AG09309 (cell line): ENCODE results near the gene PTPN7.

Experiments
- DNase-seq: peaks from one replicate; pipeline ENCODE4 v3.0.0-alpha.2; 2010; ENCODE audit warnings: low read depth
- H3K4me3 ChIP-seq: 2 replicates; pipeline ENCODE4 v1.5.1; 2011; ENCODE audit warnings: mild to moderate bottlenecking, low read depth, low read length, moderate library complexity; ENCODE audit not compliant: control insufficient read depth
- TF ChIP-seq, protein P1 (sequence below): IDR thresholded peaks from 2 replicates; pipeline ENCODE4 v1.5.1; 2011; ENCODE audit warnings: mild to moderate bottlenecking, low read depth, low read length, inconsistent platforms; ENCODE audit not compliant: insufficient read depth, control insufficient read depth; ENCODE audit errors: missing control alignments

PTPN7 gene

DNA sequence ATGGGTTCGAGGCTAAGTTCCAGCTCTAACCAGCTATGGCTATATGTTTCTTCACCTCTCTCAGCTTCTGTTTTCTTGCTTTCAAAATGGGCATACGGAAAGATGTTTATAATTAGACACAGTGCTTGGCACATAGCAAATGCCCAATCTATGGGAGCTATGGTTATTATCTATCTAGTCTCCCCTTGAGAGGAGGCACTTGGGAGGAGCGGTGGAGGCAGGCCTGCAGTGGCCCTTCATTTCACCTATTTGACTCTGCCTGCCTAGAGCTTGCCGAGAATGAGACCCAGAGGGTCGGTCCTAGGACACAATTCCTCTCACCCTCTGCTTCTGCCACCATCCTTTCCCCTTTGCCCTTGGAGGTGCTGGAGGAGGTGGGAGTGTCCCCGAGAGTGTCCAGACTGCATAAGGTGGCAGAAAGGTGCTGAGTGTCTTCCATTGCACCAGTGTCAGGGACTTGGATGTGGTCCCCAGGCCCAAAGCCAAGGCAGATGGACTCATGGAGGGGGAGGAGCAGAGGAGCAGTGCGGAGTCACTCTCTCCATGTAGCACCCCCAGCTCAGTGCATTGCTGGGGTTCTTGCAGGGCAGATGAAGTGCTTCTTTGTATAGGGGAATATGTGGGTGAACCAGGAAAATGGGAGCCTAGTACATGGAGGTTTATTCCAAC lies 42.2 kb upstream of the PTPN7 start:
- H3K4me3 ChIP-seq, result no peak overlapping the region
- TF ChIP-seq, protein P1, sequence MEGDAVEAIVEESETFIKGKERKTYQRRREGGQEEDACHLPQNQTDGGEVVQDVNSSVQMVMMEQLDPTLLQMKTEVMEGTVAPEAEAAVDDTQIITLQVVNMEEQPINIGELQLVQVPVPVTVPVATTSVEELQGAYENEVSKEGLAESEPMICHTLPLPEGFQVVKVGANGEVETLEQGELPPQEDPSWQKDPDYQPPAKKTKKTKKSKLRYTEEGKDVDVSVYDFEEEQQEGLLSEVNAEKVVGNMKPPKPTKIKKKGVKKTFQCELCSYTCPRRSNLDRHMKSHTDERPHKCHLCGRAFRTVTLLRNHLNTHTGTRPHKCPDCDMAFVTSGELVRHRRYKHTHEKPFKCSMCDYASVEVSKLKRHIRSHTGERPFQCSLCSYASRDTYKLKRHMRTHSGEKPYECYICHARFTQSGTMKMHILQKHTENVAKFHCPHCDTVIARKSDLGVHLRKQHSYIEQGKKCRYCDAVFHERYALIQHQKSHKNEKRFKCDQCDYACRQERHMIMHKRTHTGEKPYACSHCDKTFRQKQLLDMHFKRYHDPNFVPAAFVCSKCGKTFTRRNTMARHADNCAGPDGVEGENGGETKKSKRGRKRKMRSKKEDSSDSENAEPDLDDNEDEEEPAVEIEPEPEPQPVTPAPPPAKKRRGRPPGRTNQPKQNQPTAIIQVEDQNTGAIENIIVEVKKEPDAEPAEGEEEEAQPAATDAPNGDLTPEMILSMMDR, result no peak
- DNase-seq, result no peak

DNA sequence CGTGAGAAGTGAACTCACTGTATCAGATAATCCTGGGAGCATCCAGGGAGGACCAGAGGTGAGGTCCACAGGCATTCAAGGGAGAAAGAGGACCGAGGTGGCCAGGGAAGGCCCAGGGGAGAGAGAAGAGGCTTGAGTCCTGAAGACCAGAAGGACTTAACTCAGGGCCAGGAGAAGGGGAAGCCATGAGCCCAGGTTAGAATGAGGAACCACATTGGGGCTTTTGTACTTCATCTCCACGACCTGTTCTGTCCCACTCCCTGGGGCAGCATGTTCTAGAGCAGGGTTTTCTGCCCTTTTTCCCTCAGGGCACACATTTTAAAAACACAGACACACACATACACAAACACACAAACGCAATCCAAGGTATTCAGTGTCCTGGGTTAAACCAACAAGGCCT lies 41.6 kb upstream of the PTPN7 start:
- no peak overlapping the region for H3K4me3 ChIP-seq
- no peak for DNase-seq
- TF ChIP-seq, protein P1, result no peak

DNA sequence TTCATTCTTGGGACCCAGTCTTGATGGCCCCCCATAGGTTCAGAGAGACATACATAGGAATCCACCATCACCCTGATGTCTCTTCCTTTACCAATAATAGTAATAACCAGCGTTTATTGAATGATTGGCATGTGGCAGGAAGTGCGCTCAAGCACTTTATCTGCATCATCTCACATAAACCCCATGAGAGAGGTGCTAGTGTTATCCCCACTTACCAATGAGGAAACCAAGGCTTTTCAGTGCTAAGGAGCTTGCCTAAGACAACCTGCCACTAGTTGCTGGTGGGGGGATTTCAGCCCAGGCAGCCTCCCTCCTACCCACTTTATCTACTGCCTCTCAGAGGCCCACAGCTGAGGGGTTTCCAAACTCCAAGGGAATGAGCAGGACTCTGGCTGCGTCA lies 40.9 kb upstream of the PTPN7 start:
- H3K4me3 ChIP-seq, result no peak overlapping the region
- no peak for DNase-seq
- TF ChIP-seq, protein P1, result no peak

DNA sequence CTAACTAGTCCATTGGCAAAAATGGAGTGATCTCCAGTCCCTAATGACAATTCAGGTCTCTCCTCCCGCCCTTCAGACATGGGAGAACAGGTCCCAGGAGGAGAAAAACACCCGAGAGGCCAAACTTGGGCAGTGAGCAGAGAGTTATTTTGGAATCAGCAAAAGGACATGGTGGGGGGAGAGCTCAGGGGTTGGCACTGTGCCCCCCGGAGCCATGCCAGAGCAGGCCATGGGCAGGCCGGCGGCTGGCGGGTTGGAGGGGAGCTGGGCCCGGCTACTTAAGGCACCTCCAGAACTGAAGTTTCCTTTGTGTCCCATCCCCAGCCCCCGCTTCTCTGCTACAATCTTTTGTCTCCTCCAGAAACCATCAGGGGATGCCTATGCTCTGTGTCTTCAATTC lies 40.3 kb upstream of the PTPN7 start:
- DNase-seq, result no peak
- TF ChIP-seq, protein P1, result no peak
- no peak overlapping the region for H3K4me3 ChIP-seq

DNA sequence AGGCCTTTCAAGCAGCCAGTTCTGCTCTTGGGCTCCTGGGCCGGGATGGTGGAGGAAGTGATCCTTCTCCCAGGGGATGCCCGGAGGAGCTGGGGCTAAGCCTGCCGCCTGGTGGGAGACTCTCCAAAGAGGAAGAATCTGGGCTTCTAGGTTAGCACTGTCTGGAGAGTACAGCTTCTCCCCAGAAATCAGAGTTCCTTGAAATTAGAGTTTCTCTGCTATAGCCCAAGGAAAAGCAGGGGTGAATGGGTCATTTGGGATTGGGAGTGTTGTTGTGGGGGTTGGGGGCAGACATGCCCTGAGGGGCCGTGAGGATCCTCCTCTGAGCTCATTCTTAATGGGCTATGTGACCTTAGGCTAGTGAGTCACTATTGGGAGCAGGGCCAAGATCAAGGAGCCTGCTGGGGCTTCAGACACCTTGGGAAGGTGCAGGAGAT lies 39.7 kb upstream of the PTPN7 start:
- TF ChIP-seq, protein P1, result no peak
- no peak overlapping the region for H3K4me3 ChIP-seq
- DNase-seq, result no peak

DNA sequence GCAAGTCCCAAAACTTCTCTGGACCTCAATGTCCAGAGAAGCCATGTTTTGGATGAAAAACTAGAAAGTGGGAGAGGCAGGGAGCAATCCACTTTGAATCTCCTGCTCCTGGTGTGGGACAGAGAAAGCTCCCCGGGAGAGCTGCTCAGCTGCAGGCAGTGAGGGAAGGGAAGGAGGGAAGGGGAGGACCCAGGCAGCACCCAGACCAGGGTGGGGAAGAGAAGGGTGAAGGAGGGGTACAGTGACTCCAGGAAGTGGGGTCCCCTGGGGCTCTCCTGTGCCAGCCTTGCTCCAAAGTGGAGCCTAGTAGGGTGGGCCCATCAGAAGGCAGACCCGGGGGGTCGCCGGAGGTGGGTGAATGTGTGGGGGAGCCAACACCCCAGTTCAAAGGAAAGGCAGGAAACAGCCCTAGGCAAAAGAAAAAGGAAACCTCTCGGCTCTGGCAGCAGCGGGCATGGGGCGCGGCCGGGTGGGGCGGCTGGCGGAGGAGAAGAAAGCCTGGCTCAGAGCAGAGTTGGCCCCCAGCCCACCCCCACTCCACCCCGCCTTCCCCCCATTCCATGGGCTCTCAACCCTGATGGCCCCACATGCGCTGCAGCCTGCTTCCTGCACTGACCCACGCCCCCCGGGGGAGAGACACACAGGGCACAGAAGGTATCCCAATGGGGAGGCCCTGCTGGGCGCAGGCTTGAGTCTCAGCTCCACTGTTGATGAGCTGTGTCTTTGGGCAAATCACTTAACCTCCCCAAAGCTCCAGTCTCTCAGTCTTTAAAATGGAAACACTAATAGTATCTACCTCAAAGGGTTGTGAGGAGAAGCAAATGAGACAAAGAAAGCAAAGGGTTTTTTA lies 38.9 kb upstream of the PTPN7 start:
- H3K4me3 ChIP-seq, result no peak overlapping the region
- TF ChIP-seq, protein P1, result no peak
- DNase-seq, result no peak

DNA sequence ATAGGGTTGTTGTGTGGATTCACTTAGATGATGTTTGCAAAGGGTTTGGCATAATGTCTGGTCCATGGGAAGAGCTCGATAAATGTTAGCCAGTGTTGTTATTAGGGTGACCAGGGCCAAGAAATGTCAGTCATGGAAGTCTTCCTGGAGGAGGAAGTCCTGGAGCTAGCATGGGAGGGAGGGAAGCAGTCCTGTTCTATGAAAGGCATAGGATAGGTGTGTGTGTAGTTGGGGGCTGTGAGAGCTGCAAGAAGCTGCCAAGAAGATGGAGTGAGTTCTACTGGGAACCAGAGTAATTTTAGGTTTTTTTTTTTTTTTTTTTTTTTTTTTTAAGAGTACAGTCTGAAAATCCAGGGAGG lies 37.9 kb upstream of the PTPN7 start:
- no peak for DNase-seq
- TF ChIP-seq, protein P1, result no peak
- no peak overlapping the region for H3K4me3 ChIP-seq
